Activated T-cell treated with anti-CD3 and anti-CD28 coated beads for 48 hours (primary cell): ENCODE results near the gene FLT3LG.
"Not testable (repeated sequence)": the region's sequence is repeated elsewhere in the genome, so short reads cannot be mapped to it uniquely, and the experiment has no call there.

Experiments
- DNase-seq: peaks from one replicate; pipeline ENCODE4 v3.0.0-alpha.2; 2020; ENCODE audit warnings: low read depth

The FLT3LG gene

GRCh38 chr19:49441210-49441959 lies 32.6 kb upstream of the FLT3LG start, which contains the start of gene SLC17A7:
Gene SLC17A7, minus strand, starts transcription at chr19:49441527. Its CDS starts 148 bp downstream, at chr19:49441379.
- DNase-seq: peak; percentile 56

GRCh38 chr19:49441960-49442350 lies 32.1 kb upstream of the FLT3LG start:
- DNase-seq: no peak

- DNase-seq: no peak
Measured at GRCh38 chr19:49442354-49442753, 31.7 kb upstream of the FLT3LG start.

- peak; percentile 60 for DNase-seq
Measured at GRCh38 chr19:49442771-49443365, 31.1 kb upstream of the FLT3LG start.

GRCh38 chr19:49443366-49444099 lies 30.5 kb upstream of the FLT3LG start:
- peak; percentile 92 for DNase-seq

GRCh38 chr19:49444100-49444700 lies 29.8 kb upstream of the FLT3LG start:
- not testable (repeated sequence) for DNase-seq

GRCh38 chr19:49445997-49446396 lies 28.0 kb upstream of the FLT3LG start:
- DNase-seq: no peak

- no peak for DNase-seq
Measured at GRCh38 chr19:49447485-49448431, 26.3 kb upstream of the FLT3LG start.

GRCh38 chr19:49448432-49448786 lies 25.6 kb upstream of the FLT3LG start:
- DNase-seq: no peak

GRCh38 chr19:49450405-49450804 lies 23.6 kb upstream of the FLT3LG start:
- no peak for DNase-seq

- peak; percentile 88 for DNase-seq
Measured at GRCh38 chr19:49451430-49452181, 22.4 kb upstream of the FLT3LG start, which contains the start of gene PIH1D1. Gene PIH1D1, minus strand, starts transcription at chr19:49451814. Its CDS starts 240 bp downstream, at chr19:49451574.

GRCh38 chr19:49453013-49453756 lies 20.8 kb upstream of the FLT3LG start, which contains the start of gene ALDH16A1:
Gene ALDH16A1, plus strand, starts transcription at chr19:49453225. Its CDS starts 107 bp downstream, at chr19:49453332.
- DNase-seq: peak; percentile 98

- DNase-seq: no peak
Measured at GRCh38 chr19:49453757-49454240, 20.2 kb upstream of the FLT3LG start.

- no peak for DNase-seq
Measured at GRCh38 chr19:49455773-49456172, 18.2 kb upstream of the FLT3LG start.

GRCh38 chr19:49456326-49456725 lies 17.7 kb upstream of the FLT3LG start:
- no peak for DNase-seq

GRCh38 chr19:49458567-49458903 lies 15.5 kb upstream of the FLT3LG start:
- DNase-seq: no peak

GRCh38 chr19:49459388-49459787 lies 14.6 kb upstream of the FLT3LG start:
- no peak for DNase-seq

- DNase-seq: not testable (repeated sequence)
Measured at GRCh38 chr19:49461130-49461529, 12.9 kb upstream of the FLT3LG start.

GRCh38 chr19:49461656-49462055 lies 12.4 kb upstream of the FLT3LG start:
- DNase-seq: no peak

GRCh38 chr19:49462492-49462891 lies 11.5 kb upstream of the FLT3LG start:
- no peak for DNase-seq
